CD4-positive, alpha-beta T cell (primary cell): ENCODE measurements around the gene ITGA2. TPM values are rescaled to one million over a fixed set of nuclear protein-coding genes. Genes with fewer than 3 reads are reported as not detected.

Source experiments
- ATAC-seq: fragments of 200-7000 bp; cut with Tn5 transposase; one replicate; pipeline ENCODE4 v1.10.0; 2022; ENCODE audit warnings: mild to moderate bottlenecking; ENCODE audit not compliant: poor library complexity
- CTCF ChIA-PET: fragments of 350-600 bp; sonication (Branson Sonifier 250); formaldehyde crosslinking; loops from one replicate; lab custom pipeline; 2021; ENCODE audit warnings: antibody characterized with exemption, inconsistent platforms; lab: Charles Lee
- POLR2A ChIA-PET: fragments of 350-600 bp; sonication (Branson Sonifier 250); formaldehyde crosslinking; loops from one replicate; lab custom pipeline; 2021; ENCODE audit warnings: antibody characterized with exemption, inconsistent platforms; lab: Charles Lee
- DNase-seq, 14 experiments: peaks; one replicate each; pipeline ENCODE4 v3.0.0-alpha.2; 2013 to 2020; ENCODE audit warnings: mixed read lengths in 2 of 14
- H3K27ac ChIP-seq, 2 donors: one replicate each; pipeline versions ENCODE4 v1.5.1 to v1.7.0; 2013; ENCODE audit warnings: low read length in 2 of 2, low read depth in 1 of 2, mild to moderate bottlenecking in 1 of 2
- H3K27me3 ChIP-seq, 2 experiments: 1 replicate in 1 of 2; 2 replicates in 1 of 2; pipeline versions ENCODE4 v1.6.1 to v1.7.0; 2013; ENCODE audit warnings: low read length in 2 of 2, control low read depth in 1 of 2, mild to moderate bottlenecking in 1 of 2, moderate library complexity in 1 of 2; ENCODE audit not compliant: insufficient read depth in 2 of 2, control insufficient read depth in 1 of 2
- H3K36me3 ChIP-seq: one replicate; pipeline ENCODE4 v1.6.1; 2013; ENCODE audit warnings: low read length, control low read depth; ENCODE audit not compliant: insufficient read depth
- H3K4me1 ChIP-seq: one replicate; pipeline ENCODE4 v1.6.1; 2013; ENCODE audit warnings: low read length, control low read depth; ENCODE audit not compliant: insufficient read depth
- H3K4me3 ChIP-seq: one replicate; pipeline ENCODE4 v1.5.1; 2013; ENCODE audit warnings: mild to moderate bottlenecking, low read length, moderate library complexity
- H3K9me3 ChIP-seq, 2 experiments: 1 replicate in 1 of 2; 2 replicates in 1 of 2; pipeline versions ENCODE4 v1.6.1 to v1.7.0; 2013; ENCODE audit warnings: low read length in 2 of 2, mild to moderate bottlenecking in 2 of 2, control low read depth in 1 of 2, moderate library complexity in 1 of 2; ENCODE audit not compliant: control insufficient read depth in 1 of 2, insufficient read depth in 1 of 2
- H3K27ac Mint-ChIP-seq: one replicate; pipeline ENCODE4 v1.8.0; 2020; ENCODE audit warnings: mixed read lengths
- H3K27me3 Mint-ChIP-seq: one replicate; pipeline ENCODE4 v1.8.0; 2021; ENCODE audit warnings: mixed read lengths
- H3K36me3 Mint-ChIP-seq: one replicate; pipeline ENCODE4 v1.8.0; 2021; ENCODE audit warnings: low read depth, mixed read lengths
- H3K4me1 Mint-ChIP-seq: one replicate; pipeline ENCODE4 v1.8.0; 2021; ENCODE audit warnings: low read depth, mixed read lengths
- H3K4me3 Mint-ChIP-seq: one replicate; pipeline ENCODE4 v1.8.0; 2020; ENCODE audit warnings: mild to moderate bottlenecking, mixed read lengths
- H3K9me3 Mint-ChIP-seq: one replicate; pipeline ENCODE4 v1.8.0; 2020; ENCODE audit warnings: mixed read lengths
- intact Hi-C, 2 experiments: fragments of 100-400 bp; cut with DNase I in 1 of 2; cut with micrococcal nuclease in 1 of 2; formaldehyde crosslinking; loops; one replicate each; pipeline versions ENCODE4 v1.15.1 to v1.9.0; 2023 to 2025; cut with DNase I, micrococcal nuclease
- total RNA-seq, 174 experiments: library from RNA in 2 of 174; stranded (reverse) in 2 of 174; gene quantifications; one replicate each; pipeline ENCODE4 v1.2.3 and lab custom pipeline; 2021 to 2026
- TF ChIP-seq, protein P1 (sequence below): fragments of 200-600 bp; IDR thresholded peaks from one replicate; pipeline ENCODE4 v1.8.0; 2022; ENCODE audit warnings: antibody characterized with exemption, mild to moderate bottlenecking

The ITGA2 gene
- total RNA-seq, 2 experiments from 2014 or later: 0.03 to 0.11 TPM

DNA sequence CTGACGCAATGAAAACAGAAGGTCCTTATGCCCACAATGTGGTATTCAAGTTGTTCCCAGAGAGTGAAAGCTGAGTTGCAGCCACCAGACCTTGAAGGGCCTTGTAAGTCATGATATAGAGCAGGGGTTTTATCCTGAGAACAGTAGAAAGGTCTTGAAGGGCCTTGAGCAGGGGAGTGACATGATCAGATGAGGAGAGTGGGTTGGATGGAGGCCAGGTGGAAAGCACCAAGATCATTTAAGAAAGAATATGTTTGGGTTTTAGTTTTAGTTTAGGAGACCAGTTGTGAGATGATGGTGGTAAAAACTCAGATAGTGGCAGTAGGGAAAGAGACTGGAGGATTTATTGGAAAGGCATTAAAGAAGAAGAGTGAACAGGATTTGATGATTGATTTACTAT, 5.9 kb downstream of the ITGA2 start:
- ATAC-seq: no peak
- H3K4me3 Mint-ChIP-seq: no peak overlapping the region
- ChIA-PET POLR2A (no interaction called here), CTCF (no interaction called here)
- H3K36me3 Mint-ChIP-seq: no peaks in the 10 kb centered on the region
- H3K27me3 ChIP-seq: peaks cover 1 to 5% of the 10 kb centered on the region in 2 experiments
- H3K27ac ChIP-seq: no peak overlapping the region
- peaks cover 2% of the 10 kb centered on the region for H3K4me1 Mint-ChIP-seq
- no peak for DNase-seq
- H3K4me1 ChIP-seq: peaks cover 2% of the 10 kb centered on the region
- no peaks in the 10 kb centered on the region for H3K9me3 Mint-ChIP-seq
- intact Hi-C loops: no loop called here
- H3K9me3 ChIP-seq: no peaks in the 10 kb centered on the region
- H3K36me3 ChIP-seq: no peaks in the 10 kb centered on the region
- H3K4me3 ChIP-seq: no peak overlapping the region
- TF ChIP-seq, protein P1, sequence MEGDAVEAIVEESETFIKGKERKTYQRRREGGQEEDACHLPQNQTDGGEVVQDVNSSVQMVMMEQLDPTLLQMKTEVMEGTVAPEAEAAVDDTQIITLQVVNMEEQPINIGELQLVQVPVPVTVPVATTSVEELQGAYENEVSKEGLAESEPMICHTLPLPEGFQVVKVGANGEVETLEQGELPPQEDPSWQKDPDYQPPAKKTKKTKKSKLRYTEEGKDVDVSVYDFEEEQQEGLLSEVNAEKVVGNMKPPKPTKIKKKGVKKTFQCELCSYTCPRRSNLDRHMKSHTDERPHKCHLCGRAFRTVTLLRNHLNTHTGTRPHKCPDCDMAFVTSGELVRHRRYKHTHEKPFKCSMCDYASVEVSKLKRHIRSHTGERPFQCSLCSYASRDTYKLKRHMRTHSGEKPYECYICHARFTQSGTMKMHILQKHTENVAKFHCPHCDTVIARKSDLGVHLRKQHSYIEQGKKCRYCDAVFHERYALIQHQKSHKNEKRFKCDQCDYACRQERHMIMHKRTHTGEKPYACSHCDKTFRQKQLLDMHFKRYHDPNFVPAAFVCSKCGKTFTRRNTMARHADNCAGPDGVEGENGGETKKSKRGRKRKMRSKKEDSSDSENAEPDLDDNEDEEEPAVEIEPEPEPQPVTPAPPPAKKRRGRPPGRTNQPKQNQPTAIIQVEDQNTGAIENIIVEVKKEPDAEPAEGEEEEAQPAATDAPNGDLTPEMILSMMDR: no peak
- peaks cover 32% of the 10 kb centered on the region for H3K27me3 Mint-ChIP-seq
- no peak overlapping the region for H3K27ac Mint-ChIP-seq

DNA sequence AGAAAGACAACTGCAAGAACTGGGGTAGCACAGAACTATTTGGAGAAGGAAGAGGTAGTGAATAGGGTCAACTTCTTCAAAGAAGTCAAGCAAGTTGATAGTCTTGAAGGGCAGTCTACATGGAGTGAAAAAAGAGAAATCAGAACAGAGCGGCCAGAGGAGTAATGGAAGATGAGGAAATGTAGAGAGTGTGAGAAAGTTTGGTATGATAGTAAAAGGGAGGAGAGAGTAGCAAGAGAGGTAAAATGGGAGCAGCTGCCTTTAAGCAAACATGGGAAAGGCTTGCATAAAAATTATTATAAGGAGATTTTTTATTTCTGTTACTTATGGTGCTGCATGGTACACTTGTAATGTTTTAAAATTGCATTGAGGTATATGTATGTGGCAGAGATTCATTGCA, 6.8 kb downstream of the ITGA2 start:
- no peak overlapping the region for H3K27ac ChIP-seq
- Mint-ChIP-seq H3K27me3 (peaks cover 23% of the 10 kb centered on the region), H3K4me1 (no peaks in the 10 kb centered on the region), H3K27ac (no peak overlapping the region), H3K4me3 (no peak overlapping the region), H3K9me3 (no peaks in the 10 kb centered on the region), H3K36me3 (no peaks in the 10 kb centered on the region)
- POLR2A ChIA-PET: interaction anchor here (1.4 kb wide), 1 partner anchor 33 kb away, joined by 3 read pairs; no protein-coding TSS in a partner anchor
- H3K36me3 ChIP-seq: no peaks in the 10 kb centered on the region
- no peaks in the 10 kb centered on the region for H3K4me1 ChIP-seq
- ATAC-seq (no peak), DNase-seq (no peak)
- no peak overlapping the region for H3K4me3 ChIP-seq
- peaks cover 0 to under 1% of the 10 kb centered on the region in 2 experiments for H3K27me3 ChIP-seq
- CTCF ChIA-PET: no interaction called here
- intact Hi-C loops: no loop called here
- TF ChIP-seq, protein P1: no peak
- H3K9me3 ChIP-seq: no peaks in the 10 kb centered on the region

DNA sequence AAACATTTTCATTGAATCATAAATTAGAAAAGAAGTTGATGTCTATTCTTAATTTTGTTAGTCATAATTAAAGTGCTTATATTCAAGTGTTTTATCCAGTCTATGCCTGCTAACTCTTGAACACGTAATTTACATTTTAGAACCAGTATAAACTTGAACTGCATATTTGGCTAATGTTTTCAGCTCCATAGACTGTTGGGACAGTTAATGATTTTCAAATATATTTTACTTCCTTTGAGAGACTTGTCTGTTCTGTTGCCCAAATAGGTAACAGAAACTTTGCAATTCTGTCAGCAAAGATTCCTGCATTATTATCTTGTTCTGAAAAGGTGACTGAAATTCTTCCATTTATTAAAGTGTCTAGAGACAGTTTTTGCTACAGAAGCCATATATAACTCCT, 7.8 kb downstream of the ITGA2 start:
- H3K9me3 Mint-ChIP-seq: no peaks in the 10 kb centered on the region
- no peak for ATAC-seq
- CTCF ChIA-PET: no interaction called here

More for the DNA sequence above, 7.8 kb downstream of the ITGA2 start:
- no peak overlapping the region for H3K27ac ChIP-seq
- DNase-seq: no peak
- intact Hi-C loops: no loop called here
- Mint-ChIP-seq H3K4me1 (no peaks in the 10 kb centered on the region), H3K36me3 (no peaks in the 10 kb centered on the region), H3K27me3 (peaks cover 19% of the 10 kb centered on the region), H3K4me3 (no peak overlapping the region), H3K27ac (no peak overlapping the region)
- no peak overlapping the region for H3K4me3 ChIP-seq
- POLR2A ChIA-PET: interaction anchor here (1.4 kb wide), 1 partner anchor 32 kb away, joined by 3 read pairs; no protein-coding TSS in a partner anchor
- no peaks in the 10 kb centered on the region for H3K9me3 ChIP-seq
- no peaks in the 10 kb centered on the region for H3K4me1 ChIP-seq
- TF ChIP-seq, protein P1: no peak
- no peaks in the 10 kb centered on the region for H3K27me3 ChIP-seq
- no peaks in the 10 kb centered on the region for H3K36me3 ChIP-seq
